Activated CD8-positive, alpha-beta T cell treated with anti-CD3 and anti-CD28 coated beads for 36 hours (primary cell): ENCODE data around the gene DEDD. TPM values are rescaled to one million over a fixed set of nuclear protein-coding genes. Genes with fewer than 3 reads are reported as not detected.

ENCODE experiments used
- ATAC-seq: fragments of 200-7000 bp; cut with Tn5 transposase; one replicate; pipeline ENCODE4 v1.10.0; 2021; ENCODE audit warnings: mild to moderate bottlenecking, moderate library complexity
- CTCF ChIA-PET: fragments of 350-600 bp; sonication (Branson Sonifier 250); formaldehyde crosslinking; loops from one replicate; lab custom pipeline; 2021; ENCODE audit warnings: antibody characterized with exemption; lab: Charles Lee
- POLR2A ChIA-PET: fragments of 350-600 bp; sonication (Branson Sonifier 250); formaldehyde crosslinking; loops from one replicate; lab custom pipeline; 2021; ENCODE audit warnings: antibody characterized with exemption; lab: Charles Lee
- DNase-seq: peaks from one replicate; pipeline ENCODE4 v3.0.0-alpha.2; 2020
- H3K27ac Mint-ChIP-seq: one replicate; pipeline ENCODE4 v1.8.0; 2021; ENCODE audit warnings: mild to moderate bottlenecking, mixed read lengths
- H3K27me3 Mint-ChIP-seq: one replicate; pipeline ENCODE4 v1.8.0; 2021; ENCODE audit warnings: mixed read lengths
- H3K36me3 Mint-ChIP-seq: one replicate; pipeline ENCODE4 v1.8.0; 2021; ENCODE audit warnings: low read depth, mixed read lengths
- H3K4me1 Mint-ChIP-seq: one replicate; pipeline ENCODE4 v1.8.0; 2021; ENCODE audit warnings: low read depth, mixed read lengths
- H3K4me3 Mint-ChIP-seq: one replicate; pipeline ENCODE4 v1.8.0; 2021; ENCODE audit warnings: mild to moderate bottlenecking, moderate library complexity, mixed read lengths
- H3K9me3 Mint-ChIP-seq: one replicate; pipeline ENCODE4 v1.8.0; 2021; ENCODE audit warnings: mixed read lengths
- intact Hi-C: fragments of 100-400 bp; cut with micrococcal nuclease; formaldehyde crosslinking; loops from one replicate; pipeline ENCODE4 v1.10.0; 2022
- total RNA-seq, 2 experiments: library from RNA; stranded (reverse); gene quantifications; one replicate each; pipeline ENCODE4 v1.2.3, GENCODE V29; 2021
- TF ChIP-seq, protein P1 (sequence below): fragments of 200-600 bp; IDR thresholded peaks from one replicate; pipeline ENCODE4 v1.8.0; 2022; ENCODE audit warnings: antibody characterized with exemption, mild to moderate bottlenecking

DEDD gene
- total RNA-seq, 2 experiments from 2014 or later = 30.4 to 37.0 TPM

DNA sequence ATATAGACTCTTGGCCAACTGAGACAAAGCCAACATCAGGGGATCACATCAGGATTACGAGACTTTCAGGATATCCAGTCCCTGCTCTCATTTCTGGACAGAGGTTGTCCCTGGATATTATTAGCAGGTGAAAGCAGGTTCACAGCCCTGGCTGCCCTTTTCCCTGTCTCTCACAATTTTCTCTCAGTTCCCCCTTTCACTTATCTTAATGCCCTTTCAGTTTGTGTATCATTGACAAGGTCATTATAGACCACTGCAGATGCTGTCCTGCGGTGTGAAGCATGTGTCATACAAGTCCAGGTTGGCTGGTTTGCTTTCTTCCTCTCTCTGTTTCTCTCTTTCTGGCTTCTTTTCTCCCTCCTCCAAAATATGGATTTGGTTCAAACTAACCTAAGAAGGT is 36.5 kb downstream of the DEDD start:
- Mint-ChIP-seq H3K4me3 (no peak overlapping the region), H3K27me3 (no peaks in the 10 kb centered on the region), H3K36me3 (peaks cover 13% of the 10 kb centered on the region), H3K27ac (no peak overlapping the region), H3K4me1 (peaks cover 67% of the 10 kb centered on the region), H3K9me3 (no peaks in the 10 kb centered on the region)
- ATAC-seq = no peak
- CTCF ChIA-PET = interaction anchor here (1.5 to 9.4 kb wide), 10 partner anchors 9 to 106 kb away, joined by 3 to 200 read pairs (median 32); partner anchors contain the start of genes ARHGAP30, NIT1, PFDN2 and TSTD1
- POLR2A ChIA-PET = interaction anchor here (4.5 to 8.2 kb wide), 2 partner anchors 26 to 49 kb away, joined by 32 to 57 read pairs; partner anchors contain the start of genes ARHGAP30 and USF1
- no peak for DNase-seq
- TF ChIP-seq, protein P1, sequence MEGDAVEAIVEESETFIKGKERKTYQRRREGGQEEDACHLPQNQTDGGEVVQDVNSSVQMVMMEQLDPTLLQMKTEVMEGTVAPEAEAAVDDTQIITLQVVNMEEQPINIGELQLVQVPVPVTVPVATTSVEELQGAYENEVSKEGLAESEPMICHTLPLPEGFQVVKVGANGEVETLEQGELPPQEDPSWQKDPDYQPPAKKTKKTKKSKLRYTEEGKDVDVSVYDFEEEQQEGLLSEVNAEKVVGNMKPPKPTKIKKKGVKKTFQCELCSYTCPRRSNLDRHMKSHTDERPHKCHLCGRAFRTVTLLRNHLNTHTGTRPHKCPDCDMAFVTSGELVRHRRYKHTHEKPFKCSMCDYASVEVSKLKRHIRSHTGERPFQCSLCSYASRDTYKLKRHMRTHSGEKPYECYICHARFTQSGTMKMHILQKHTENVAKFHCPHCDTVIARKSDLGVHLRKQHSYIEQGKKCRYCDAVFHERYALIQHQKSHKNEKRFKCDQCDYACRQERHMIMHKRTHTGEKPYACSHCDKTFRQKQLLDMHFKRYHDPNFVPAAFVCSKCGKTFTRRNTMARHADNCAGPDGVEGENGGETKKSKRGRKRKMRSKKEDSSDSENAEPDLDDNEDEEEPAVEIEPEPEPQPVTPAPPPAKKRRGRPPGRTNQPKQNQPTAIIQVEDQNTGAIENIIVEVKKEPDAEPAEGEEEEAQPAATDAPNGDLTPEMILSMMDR = no peak
- intact Hi-C loops = loop anchor here (5.0 kb wide), 1 partner anchor 99 kb away; no protein-coding TSS in a partner anchor

DNA sequence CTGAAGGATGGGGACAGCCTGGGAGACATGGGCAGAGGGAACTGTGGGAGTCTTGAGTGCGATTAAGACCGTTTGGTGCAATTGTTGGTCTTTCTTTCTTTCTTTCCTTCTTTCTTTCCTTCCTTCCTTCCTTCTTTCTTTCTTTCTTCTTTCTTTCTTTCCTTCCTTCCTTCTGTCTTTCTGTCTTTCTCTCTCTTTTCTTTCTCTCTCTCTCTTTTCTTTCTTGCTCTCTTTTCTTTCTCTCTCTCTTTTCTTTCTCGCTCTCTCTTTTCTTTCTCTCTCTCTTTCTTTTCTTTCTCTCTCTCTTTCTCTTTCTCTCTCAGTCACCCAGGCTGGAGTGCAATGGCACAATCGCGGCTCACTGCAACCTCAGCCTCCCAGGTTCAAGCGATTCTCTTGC is 37.2 kb downstream of the DEDD start:
- Mint-ChIP-seq H3K4me1 (peaks cover 72% of the 10 kb centered on the region), H3K27ac (no peak overlapping the region), H3K9me3 (no peaks in the 10 kb centered on the region), H3K36me3 (peaks cover 11% of the 10 kb centered on the region), H3K4me3 (no peak overlapping the region), H3K27me3 (no peaks in the 10 kb centered on the region)
- POLR2A ChIA-PET = interaction anchor here (1.2 to 8.2 kb wide), 3 partner anchors 22 to 49 kb away, joined by 3 to 57 read pairs (median 32); partner anchors contain the start of genes ARHGAP30 and USF1
- no peak for DNase-seq
- TF ChIP-seq, protein P1 = no peak
- intact Hi-C loops = loop anchor here (5.0 kb wide), 1 partner anchor 98 kb away; no protein-coding TSS in a partner anchor
- CTCF ChIA-PET = interaction anchor here (1.1 to 9.4 kb wide), 4 partner anchors 26 to 105 kb away, joined by 3 to 200 read pairs (median 4); partner anchors contain the start of gene ARHGAP30
- ATAC-seq = no peak

DNA sequence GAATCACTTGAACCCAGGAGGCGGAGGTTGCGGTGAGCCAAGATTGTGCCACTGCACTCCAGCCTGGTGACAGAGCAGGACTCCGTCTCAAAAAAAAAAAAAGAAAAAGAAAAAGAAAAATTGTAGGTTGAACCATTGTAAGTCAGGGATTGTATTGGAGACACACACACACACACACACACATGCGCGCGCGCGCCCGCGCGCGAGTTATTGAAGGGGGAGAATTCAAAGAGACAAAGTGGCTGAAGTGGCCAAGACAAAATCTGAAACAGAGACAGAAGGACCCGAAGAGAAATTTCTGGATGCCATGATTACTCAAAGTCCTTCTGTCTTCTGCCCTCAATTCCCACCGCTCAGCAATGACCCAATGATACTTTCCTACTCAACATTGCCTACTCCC is 38.0 kb downstream of the DEDD start:
- Mint-ChIP-seq H3K27me3 (no peaks in the 10 kb centered on the region), H3K4me3 (no peak overlapping the region), H3K36me3 (peaks cover 6% of the 10 kb centered on the region), H3K27ac (no peak overlapping the region), H3K9me3 (no peaks in the 10 kb centered on the region), H3K4me1 (peaks cover 76% of the 10 kb centered on the region)
- ChIA-PET POLR2A (interaction anchor here (1.2 to 8.2 kb wide), 3 partner anchors 23 to 48 kb away, joined by 3 to 57 read pairs (median 32); partner anchors contain the start of genes ARHGAP30 and USF1), CTCF (interaction anchor here (1.1 to 9.4 kb wide), 4 partner anchors 25 to 104 kb away, joined by 3 to 200 read pairs (median 4); partner anchors contain the start of gene ARHGAP30)
- TF ChIP-seq, protein P1 = no peak
- DNase-seq (no peak), ATAC-seq (no peak)
- intact Hi-C loops = no loop called here

DNA sequence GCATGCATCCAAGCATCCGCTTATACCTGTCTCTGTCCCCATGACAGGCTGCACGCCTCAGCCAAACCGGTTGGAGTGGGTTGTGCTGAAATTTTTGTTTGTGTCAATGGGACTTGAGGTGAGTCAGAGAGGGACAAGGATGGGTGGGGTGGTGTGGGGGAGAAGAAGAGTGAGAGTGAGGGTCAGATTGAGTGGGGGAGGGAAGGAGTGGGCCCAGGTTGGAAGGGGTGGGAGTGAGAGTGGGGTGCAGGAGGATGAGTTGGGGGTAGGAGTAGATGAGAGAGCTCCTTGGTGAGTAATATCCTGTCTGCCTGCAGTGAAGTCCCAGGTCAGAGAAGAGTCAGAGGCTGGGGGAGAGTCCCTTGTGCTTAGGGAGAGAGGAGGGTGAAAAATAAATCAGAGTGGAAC is 39.8 kb downstream of the DEDD start:
- intact Hi-C loops = no loop called here
- ChIA-PET CTCF (interaction anchor here (0.7 to 9.4 kb wide), 6 partner anchors 23 to 141 kb away, joined by 3 to 200 read pairs (median 4); partner anchors contain the start of gene ARHGAP30), POLR2A (interaction anchor here (0.6 to 8.2 kb wide), 4 partner anchors 14 to 47 kb away, joined by 3 to 57 read pairs (median 4); partner anchors contain the start of genes ARHGAP30 and USF1)
- Mint-ChIP-seq H3K36me3 (no peaks in the 10 kb centered on the region), H3K4me3 (no peak overlapping the region), H3K9me3 (no peaks in the 10 kb centered on the region), H3K4me1 (peaks cover 64% of the 10 kb centered on the region), H3K27ac (no peak overlapping the region), H3K27me3 (no peaks in the 10 kb centered on the region)
- TF ChIP-seq, protein P1 = no peak
- DNase-seq (peak; percentile 72), ATAC-seq (peak; percentile 92)
